T-helper 1 cell treated with Interleukin-12 subunit alpha and Interleukin-12 subunit beta and Interleukin-4 antibody, amounts not matched to agents 30 ng/mL and 1 ng/mL, for 36 hours (primary cell): ENCODE results near the gene TRAK1. TPM values are rescaled to one million over a fixed set of nuclear protein-coding genes. Genes with fewer than 3 reads are reported as not detected.

Experiments used
- intact Hi-C: fragments of 100-400 bp; cut with micrococcal nuclease; formaldehyde crosslinking; loops from one replicate; pipeline ENCODE4 v1.15.1; 2024
- total RNA-seq: library from RNA; stranded (reverse); gene quantifications from 2 replicates; pipeline ENCODE4 v1.2.3, GENCODE V29; 2022

Gene TRAK1
- total RNA-seq, 1 donor from 2014 or later: 22.2 TPM

GRCh38 chr3:42149975-42150374 is 58.8 kb downstream of the TRAK1 start:
- intact Hi-C loops: no loop called here

GRCh38 chr3:42151596-42152168 is 60.5 kb downstream of the TRAK1 start:
- intact Hi-C loops: no loop called here

GRCh38 chr3:42152193-42152592 is 61.0 kb downstream of the TRAK1 start:
- intact Hi-C loops: no loop called here

- intact Hi-C loops: no loop called here
Measured at GRCh38 chr3:42153039-42153438, 61.9 kb downstream of the TRAK1 start.

- intact Hi-C loops: no loop called here
Measured at GRCh38 chr3:42157540-42158538, 66.7 kb downstream of the TRAK1 start.

GRCh38 chr3:42159147-42159546 is 68.0 kb downstream of the TRAK1 start:
- intact Hi-C loops: no loop called here

GRCh38 chr3:42159706-42160472 is 68.7 kb downstream of the TRAK1 start:
- intact Hi-C loops: loop anchor here (5.0 kb wide), 1 partner anchor 198 kb away; the partner anchor contains the start of gene ULK4

GRCh38 chr3:42161050-42161935 is 70.1 kb downstream of the TRAK1 start:
- intact Hi-C loops: loop anchor here (5.0 kb wide), 1 partner anchor 199 kb away; the partner anchor contains the start of gene ULK4

GRCh38 chr3:42162462-42162861 is 71.3 kb downstream of the TRAK1 start:
- intact Hi-C loops: loop anchor here (5.0 kb wide), 1 partner anchor 200 kb away; the partner anchor contains the start of gene ULK4

- intact Hi-C loops: loop anchor here (5.0 kb wide), 1 partner anchor 201 kb away; the partner anchor contains the start of gene ULK4
Measured at GRCh38 chr3:42163622-42164244, 72.6 kb downstream of the TRAK1 start.

GRCh38 chr3:42164656-42165055 is 73.5 kb downstream of the TRAK1 start:
- intact Hi-C loops: loop anchor here (5.0 kb wide), 1 partner anchor 202 kb away; the partner anchor contains the start of gene ULK4

GRCh38 chr3:42165211-42165610 is 74.1 kb downstream of the TRAK1 start:
- intact Hi-C loops: no loop called here

GRCh38 chr3:42166214-42166613 is 75.1 kb downstream of the TRAK1 start:
- intact Hi-C loops: no loop called here

GRCh38 chr3:42166662-42167300 is 75.6 kb downstream of the TRAK1 start:
- intact Hi-C loops: no loop called here

- intact Hi-C loops: no loop called here
Measured at GRCh38 chr3:42169579-42170120, 78.5 kb downstream of the TRAK1 start.

GRCh38 chr3:42172047-42172654 is 81.0 kb downstream of the TRAK1 start:
- intact Hi-C loops: no loop called here

GRCh38 chr3:42173307-42173706 is 82.2 kb downstream of the TRAK1 start:
- intact Hi-C loops: no loop called here

GRCh38 chr3:42174679-42175385 is 83.7 kb downstream of the TRAK1 start:
- intact Hi-C loops: no loop called here
